ENCODE data around the gene FYB2. TPM values are rescaled to one million over a fixed set of nuclear protein-coding genes. Genes with fewer than 3 reads are reported as not detected.

FYB2 gene
- total and polyA plus RNA-seq, 10 of the 15 experiments (the other 5 are each of a cell fraction or from before 2014, with no cell fraction given), result 0.04 to 0.16 (median 0.05) TPM; not detected in 4

DNA sequence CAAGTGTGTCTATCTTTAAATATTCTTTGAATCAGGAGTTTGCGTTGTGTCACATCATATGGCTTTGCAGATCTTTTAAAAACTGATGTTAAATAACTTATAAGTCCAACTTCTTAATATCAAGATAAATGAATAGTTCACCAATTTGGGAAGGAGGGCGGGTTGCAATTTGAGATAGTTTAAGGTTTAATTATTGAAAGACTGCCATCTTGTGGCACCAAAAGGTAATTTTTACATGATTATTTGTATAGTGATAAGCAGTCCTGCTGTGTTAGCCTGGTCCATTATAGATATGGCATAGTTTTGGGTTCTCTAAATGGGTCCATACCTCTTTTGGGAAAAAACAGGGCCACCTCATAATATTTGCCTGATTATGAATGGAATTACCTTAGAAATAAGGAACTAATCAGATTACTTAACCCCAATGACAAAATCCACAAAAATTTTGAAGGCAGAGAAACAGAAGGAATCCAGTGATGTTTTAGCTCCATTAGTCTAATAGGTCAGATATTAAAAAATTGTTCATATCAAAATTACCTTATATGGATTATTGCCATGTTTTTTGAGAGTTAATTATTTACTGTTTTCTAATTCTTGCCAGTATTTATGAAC is 109.8 kb downstream of the FYB2 start:
- WGBS (ENCODE audit: insufficient coverage, insufficient replicate concordance, low lambda C conversion rate, missing lambda C conversion rate), result 0% methylated on average over 2 of the region's 2 CpGs
- no peak overlapping the region for H3K4me3 ChIP-seq
- DNase-seq (ENCODE audit: low read depth, low spot score) (no peak), ATAC-seq (peak; percentile 85), FAIRE-seq (peak; percentile 61)
- H3K4me2 ChIP-seq (ENCODE audit: control insufficient read depth, insufficient read depth), result no peak overlapping the region
- TF ChIP-seq SMC3 (IDR thresholded peaks at IDR 0.05; ENCODE audit: borderline replicate concordance, low read length) (peak; percentile 63; the same call in 1 of the 2 replicates), RAD21 (IDR thresholded peaks at IDR 0.05; ENCODE audit: insufficient read depth, low read depth, low read length) (peak; percentile 45)
- TF ChIP-seq, protein P1, sequence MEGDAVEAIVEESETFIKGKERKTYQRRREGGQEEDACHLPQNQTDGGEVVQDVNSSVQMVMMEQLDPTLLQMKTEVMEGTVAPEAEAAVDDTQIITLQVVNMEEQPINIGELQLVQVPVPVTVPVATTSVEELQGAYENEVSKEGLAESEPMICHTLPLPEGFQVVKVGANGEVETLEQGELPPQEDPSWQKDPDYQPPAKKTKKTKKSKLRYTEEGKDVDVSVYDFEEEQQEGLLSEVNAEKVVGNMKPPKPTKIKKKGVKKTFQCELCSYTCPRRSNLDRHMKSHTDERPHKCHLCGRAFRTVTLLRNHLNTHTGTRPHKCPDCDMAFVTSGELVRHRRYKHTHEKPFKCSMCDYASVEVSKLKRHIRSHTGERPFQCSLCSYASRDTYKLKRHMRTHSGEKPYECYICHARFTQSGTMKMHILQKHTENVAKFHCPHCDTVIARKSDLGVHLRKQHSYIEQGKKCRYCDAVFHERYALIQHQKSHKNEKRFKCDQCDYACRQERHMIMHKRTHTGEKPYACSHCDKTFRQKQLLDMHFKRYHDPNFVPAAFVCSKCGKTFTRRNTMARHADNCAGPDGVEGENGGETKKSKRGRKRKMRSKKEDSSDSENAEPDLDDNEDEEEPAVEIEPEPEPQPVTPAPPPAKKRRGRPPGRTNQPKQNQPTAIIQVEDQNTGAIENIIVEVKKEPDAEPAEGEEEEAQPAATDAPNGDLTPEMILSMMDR (IDR thresholded peaks at IDR 0.05 in 2 of 3, conservative IDR thresholded peaks at IDR 0.05 in 1 of 3; ENCODE audit: control insufficient read depth in 2 of 3, extremely low read depth in 1 of 3, insufficient read depth in 1 of 3, low read depth in 3 of 3, low read length in 3 of 3), result peak; percentile 33 to 57 (median 44); a peak in 4 of 6 replicates
- TF ChIP-seq, protein P2, sequence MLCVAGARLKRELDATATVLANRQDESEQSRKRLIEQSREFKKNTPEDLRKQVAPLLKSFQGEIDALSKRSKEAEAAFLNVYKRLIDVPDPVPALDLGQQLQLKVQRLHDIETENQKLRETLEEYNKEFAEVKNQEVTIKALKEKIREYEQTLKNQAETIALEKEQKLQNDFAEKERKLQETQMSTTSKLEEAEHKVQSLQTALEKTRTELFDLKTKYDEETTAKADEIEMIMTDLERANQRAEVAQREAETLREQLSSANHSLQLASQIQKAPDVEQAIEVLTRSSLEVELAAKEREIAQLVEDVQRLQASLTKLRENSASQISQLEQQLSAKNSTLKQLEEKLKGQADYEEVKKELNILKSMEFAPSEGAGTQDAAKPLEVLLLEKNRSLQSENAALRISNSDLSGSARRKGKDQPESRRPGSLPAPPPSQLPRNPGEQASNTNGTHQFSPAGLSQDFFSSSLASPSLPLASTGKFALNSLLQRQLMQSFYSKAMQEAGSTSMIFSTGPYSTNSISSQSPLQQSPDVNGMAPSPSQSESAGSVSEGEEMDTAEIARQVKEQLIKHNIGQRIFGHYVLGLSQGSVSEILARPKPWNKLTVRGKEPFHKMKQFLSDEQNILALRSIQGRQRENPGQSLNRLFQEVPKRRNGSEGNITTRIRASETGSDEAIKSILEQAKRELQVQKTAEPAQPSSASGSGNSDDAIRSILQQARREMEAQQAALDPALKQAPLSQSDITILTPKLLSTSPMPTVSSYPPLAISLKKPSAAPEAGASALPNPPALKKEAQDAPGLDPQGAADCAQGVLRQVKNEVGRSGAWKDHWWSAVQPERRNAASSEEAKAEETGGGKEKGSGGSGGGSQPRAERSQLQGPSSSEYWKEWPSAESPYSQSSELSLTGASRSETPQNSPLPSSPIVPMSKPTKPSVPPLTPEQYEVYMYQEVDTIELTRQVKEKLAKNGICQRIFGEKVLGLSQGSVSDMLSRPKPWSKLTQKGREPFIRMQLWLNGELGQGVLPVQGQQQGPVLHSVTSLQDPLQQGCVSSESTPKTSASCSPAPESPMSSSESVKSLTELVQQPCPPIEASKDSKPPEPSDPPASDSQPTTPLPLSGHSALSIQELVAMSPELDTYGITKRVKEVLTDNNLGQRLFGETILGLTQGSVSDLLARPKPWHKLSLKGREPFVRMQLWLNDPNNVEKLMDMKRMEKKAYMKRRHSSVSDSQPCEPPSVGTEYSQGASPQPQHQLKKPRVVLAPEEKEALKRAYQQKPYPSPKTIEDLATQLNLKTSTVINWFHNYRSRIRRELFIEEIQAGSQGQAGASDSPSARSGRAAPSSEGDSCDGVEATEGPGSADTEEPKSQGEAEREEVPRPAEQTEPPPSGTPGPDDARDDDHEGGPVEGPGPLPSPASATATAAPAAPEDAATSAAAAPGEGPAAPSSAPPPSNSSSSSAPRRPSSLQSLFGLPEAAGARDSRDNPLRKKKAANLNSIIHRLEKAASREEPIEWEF (IDR thresholded peaks at IDR 0.05; ENCODE audit: insufficient replicate concordance, low read depth, low read length), result no peak
- SMC1A ChIA-PET (ENCODE audit: uncharacterized antibody, unreplicated experiment), result interaction anchor here (0.8 to 2.4 kb wide), 18 partner anchors 10 to 1452 kb away, joined by 3 to 10 read pairs (median 4); no protein-coding TSS in a partner anchor
- H3K27ac ChIP-seq (ENCODE audit: control insufficient read depth, insufficient read depth), result no peak overlapping the region
- POLR2A ChIA-PET, result no interaction called here
- no peak overlapping the region for H2AFZ ChIP-seq (ENCODE audit: control insufficient read depth, low read depth, low read length)
- no peaks in the 10 kb centered on the region for H3K4me1 ChIP-seq (ENCODE audit: control insufficient read depth, insufficient read depth, low read length)
- CTCF ChIA-PET, result interaction anchor here (0.6 to 3.9 kb wide), 32 partner anchors 9 to 1764 kb away, joined by 3 to 32 read pairs (median 4); no protein-coding TSS in a partner anchor
- intact Hi-C loops (cut with micrococcal nuclease; ENCODE audit: unreplicated experiment) (loop anchor here (2.0 to 5.0 kb wide), 5 partner anchors 113 to 1425 kb away; no protein-coding TSS in a partner anchor), in situ Hi-C loops (cut with MboI) (loop anchor here (5.0 kb wide), 1 partner anchor 1427 kb away; no protein-coding TSS in a partner anchor)
- H3K27me3 ChIP-seq (replicated peaks in 1 of 2; ENCODE audit: control insufficient read depth in 2 of 2, insufficient read depth in 2 of 2, low read length in 1 of 2), result no peaks in the 10 kb centered on the region
- H4K20me1 ChIP-seq (ENCODE audit: control insufficient read depth, insufficient read depth), result no peaks in the 10 kb centered on the region
- RAD21 ChIA-PET (ENCODE audit: unreplicated experiment), result interaction anchor here (0.9 to 2.1 kb wide), 9 partner anchors 10 to 1426 kb away, joined by 3 to 14 read pairs (median 4); no protein-coding TSS in a partner anchor
- no peaks in the 10 kb centered on the region for H3K36me3 ChIP-seq (ENCODE audit: control insufficient read depth in 2 of 2, insufficient read depth in 2 of 2, low read length in 1 of 2)
- H3K79me2 ChIP-seq (ENCODE audit: control insufficient read depth, insufficient read depth, low read length), result no peaks in the 10 kb centered on the region
- H3K9me3 ChIP-seq (replicated peaks; ENCODE audit: control insufficient read depth, insufficient read depth, low read length), result no peaks in the 10 kb centered on the region
- H3K9ac ChIP-seq (ENCODE audit: control insufficient read depth, insufficient read depth, low read length), result no peak overlapping the region
- BruUV-seq (replicated peaks), result no TSS peak

Measured in GM12878 (cell line).